NCI-H526 (cell line): ENCODE data around the gene PTGES.

Experiments
- DNase-seq, 2 experiments: peaks; one replicate each; lab custom pipeline; 2025; lab: John Stamatoyannopoulos, UW

The PTGES gene

GRCh38 chr9:129745200-129745599 is 7.6 kb downstream of the PTGES start:
- no peak for DNase-seq

- DNase-seq, result no peak
These were observed 12.0 kb downstream of the PTGES start for GRCh38 chr9:129740666-129741464.

DNA sequence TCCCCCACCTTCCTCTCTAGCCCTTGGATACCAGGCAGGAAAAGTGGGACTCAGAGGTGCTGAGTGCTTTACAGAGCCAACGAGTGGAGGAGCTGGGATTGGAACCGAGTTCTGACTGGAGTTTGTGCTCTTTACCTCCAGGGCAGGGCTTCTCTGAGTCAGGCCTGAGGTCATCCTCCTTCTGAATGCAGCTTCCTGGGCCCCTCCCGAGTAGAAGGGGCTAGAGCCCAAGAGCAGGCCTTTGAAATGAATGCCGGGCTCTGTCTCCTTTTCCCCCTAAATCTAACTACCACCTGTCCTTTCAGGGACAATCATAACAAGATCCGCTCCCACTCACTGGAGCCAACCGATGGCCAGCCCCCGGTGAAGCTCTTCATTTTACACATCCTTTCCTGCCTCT is 12.7 kb downstream of the PTGES start:
- no peak for DNase-seq

- no peak for DNase-seq
These were observed 13.4 kb downstream of the PTGES start for GRCh38 chr9:129739432-129739831.

GRCh38 chr9:129737479-129738274 is 15.2 kb downstream of the PTGES start:
- peak; percentile 24 to 86 for DNase-seq

DNA sequence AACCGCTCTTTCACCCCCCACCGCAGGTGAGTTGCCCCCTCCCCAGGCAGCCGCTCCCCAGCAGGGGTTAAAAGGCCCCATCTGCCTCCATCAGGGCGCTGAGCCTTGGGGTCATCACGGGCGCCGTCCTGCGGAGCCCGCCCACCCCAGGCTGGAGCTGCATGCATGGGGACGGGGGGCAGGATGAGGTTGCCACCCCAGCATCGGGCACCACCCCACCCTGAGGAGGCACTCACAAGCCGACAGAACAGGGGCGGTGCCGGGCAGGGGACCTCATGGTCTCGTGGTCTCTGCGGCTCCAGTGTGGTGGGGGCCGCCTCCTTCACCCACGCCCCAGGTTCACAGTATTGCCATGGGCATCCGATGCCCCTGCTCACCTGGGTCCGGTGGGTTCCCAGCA is 16.5 kb downstream of the PTGES start:
- no peak for DNase-seq

DNA sequence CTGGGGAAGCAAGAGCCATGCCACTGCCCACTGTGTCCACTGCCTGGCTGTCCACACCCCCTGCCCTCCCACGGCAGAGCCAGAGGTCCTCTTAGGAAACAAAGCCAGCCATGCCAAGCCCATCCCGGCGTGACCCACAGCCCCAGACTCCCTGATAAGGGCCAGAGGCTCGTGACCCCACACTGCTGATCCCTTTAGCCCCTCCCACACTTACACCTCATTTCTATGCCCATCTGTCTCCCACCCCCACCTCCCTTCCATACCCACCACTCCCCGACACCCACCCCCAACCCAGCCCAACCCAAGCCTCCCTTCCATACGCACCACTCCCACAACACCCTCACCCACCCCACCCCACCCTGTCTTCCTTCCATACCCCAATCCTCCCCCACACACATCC is 17.3 kb downstream of the PTGES start:
- no peak for DNase-seq

- no peak for DNase-seq
These were observed 19.2 kb downstream of the PTGES start for GRCh38 chr9:129733632-129733953.

DNA sequence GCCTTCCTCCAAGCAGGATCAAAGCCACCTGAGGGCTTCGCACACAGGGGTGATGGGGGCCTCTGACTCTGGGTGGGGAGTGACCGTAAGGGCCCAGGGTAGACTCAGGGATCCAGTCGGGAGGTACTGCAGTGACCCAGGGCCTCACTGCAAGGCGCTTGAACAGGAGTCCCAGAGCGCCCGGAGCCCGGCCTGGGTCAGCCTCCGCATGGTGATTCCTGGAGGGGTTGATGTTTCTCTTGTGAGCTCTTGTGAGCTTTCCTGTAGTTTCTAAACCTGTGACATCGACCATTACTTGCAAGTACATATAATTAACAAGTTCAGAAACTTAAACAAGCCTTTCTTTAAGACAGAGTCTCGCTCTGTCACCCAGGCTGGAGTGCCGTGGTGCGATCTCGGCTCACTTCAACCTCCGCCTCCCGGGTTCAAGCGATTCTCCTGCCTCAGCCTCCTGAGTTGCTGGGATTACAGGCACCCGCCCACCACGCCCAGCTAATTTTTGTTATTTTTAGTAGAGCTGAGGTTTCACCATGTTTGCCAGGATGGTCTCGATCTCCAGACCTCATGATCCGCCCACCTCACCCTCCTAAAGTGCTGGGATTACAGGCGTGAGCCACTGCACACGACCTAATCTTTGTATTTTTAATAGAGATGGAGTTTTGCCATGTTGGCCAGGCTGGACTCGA is 19.8 kb downstream of the PTGES start:
- DNase-seq, result no peak

GRCh38 chr9:129732100-129732499 is 20.7 kb downstream of the PTGES start:
- no peak for DNase-seq

GRCh38 chr9:129731477-129732085 is 21.3 kb downstream of the PTGES start:
- no peak for DNase-seq

- DNase-seq, result no peak
These were observed 24.1 kb downstream of the PTGES start for GRCh38 chr9:129728744-129729143.

- DNase-seq, result peak; percentile 60 to 84
These were observed 26.3 kb downstream of the PTGES start for GRCh38 chr9:129726322-129727160.

DNA sequence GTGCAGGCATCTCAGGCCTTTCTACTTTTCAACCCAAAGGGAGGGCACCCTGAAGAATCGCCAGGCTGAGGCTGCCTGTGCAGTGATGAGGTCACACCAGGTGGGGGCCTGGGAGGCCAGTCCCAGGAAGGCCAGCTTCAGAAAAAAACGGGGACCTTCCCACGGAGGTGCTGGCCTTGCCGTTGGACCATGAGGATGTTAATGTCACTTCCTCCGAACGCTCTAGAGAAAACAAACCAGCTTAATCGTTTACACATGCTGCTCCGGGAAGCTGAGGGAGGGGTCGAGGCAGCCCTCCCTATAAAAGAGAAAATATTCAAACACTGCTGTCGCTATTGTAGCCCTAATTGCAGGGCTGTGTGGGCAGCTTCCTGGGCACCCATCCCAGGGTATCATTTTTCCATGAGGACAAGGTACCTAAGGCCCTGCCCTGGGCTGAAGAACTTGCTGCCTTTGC is 27.0 kb downstream of the PTGES start:
- DNase-seq, result no peak

- DNase-seq, result no peak
These were observed 28.2 kb downstream of the PTGES start for GRCh38 chr9:129724456-129725190.

GRCh38 chr9:129722913-129723312 is 29.9 kb downstream of the PTGES start:
- DNase-seq, result no peak

GRCh38 chr9:129720865-129721545 is 31.8 kb downstream of the PTGES start:
- no peak for DNase-seq

GRCh38 chr9:129720181-129720864 is 32.5 kb downstream of the PTGES start:
- peak in 1 of 2 experiments; percentile 15 for DNase-seq

DNA sequence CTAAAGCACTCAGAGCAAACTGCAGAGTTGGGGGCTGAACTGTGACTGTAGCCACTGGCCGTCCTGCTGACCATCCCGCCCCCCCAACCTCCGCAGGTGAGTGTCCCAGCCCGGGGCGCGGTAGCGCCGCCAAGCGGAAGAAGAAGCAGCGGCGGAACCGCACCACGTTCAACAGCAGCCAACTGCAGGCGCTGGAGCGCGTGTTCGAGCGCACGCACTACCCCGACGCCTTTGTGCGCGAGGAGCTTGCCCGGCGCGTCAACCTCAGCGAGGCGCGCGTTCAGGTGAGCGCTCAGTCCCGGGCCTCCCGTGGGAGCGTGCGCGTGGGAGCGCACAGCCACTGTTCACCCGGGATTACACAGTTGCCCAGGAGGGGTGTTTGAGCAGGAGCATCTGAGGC is 33.7 kb downstream of the PTGES start:
- no peak for DNase-seq

DNA sequence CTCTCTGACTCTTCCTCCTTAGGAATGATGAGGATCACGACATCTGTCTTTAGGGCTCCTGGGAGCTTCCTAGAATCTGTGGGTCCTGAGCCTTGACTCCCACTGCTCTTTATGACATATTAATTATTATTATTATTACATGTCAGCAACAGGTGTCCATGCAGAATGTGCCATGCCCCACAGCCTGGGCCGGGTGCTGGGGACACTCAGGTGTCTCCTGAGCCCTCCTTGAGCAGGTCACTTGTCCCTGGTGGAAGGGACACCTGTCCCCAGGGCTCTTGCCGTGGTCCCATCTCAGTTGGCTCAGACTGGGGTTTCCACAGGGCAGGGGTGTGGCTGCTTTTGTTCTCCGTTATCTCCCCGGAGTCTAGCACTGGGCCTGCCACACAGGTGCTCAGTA is 34.2 kb downstream of the PTGES start:
- DNase-seq, result no peak
